Epithelial cell of umbilical artery (primary cell): Measurements from ENCODE around the gene THNSL1. TPM values are rescaled to one million over a fixed set of nuclear protein-coding genes. Genes with fewer than 3 reads are reported as not detected.

ENCODE experiments used
- total RNA-seq: library from RNA; depleted of rRNA; stranded (reverse); fragments of >200 nt; gene quantifications from 2 replicates; pipeline ENCODE4 v1.2.3, GENCODE V29; 2014

Gene THNSL1, protein sequence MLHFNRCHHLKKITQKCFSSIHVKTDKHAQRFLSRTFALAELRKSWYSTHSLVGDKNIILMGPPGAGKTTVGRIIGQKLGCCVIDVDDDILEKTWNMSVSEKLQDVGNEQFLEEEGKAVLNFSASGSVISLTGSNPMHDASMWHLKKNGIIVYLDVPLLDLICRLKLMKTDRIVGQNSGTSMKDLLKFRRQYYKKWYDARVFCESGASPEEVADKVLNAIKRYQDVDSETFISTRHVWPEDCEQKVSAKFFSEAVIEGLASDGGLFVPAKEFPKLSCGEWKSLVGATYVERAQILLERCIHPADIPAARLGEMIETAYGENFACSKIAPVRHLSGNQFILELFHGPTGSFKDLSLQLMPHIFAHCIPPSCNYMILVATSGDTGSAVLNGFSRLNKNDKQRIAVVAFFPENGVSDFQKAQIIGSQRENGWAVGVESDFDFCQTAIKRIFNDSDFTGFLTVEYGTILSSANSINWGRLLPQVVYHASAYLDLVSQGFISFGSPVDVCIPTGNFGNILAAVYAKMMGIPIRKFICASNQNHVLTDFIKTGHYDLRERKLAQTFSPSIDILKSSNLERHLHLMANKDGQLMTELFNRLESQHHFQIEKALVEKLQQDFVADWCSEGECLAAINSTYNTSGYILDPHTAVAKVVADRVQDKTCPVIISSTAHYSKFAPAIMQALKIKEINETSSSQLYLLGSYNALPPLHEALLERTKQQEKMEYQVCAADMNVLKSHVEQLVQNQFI
- 2.3 and 3.3 TPM in 2 replicates for total RNA-seq

DNA sequence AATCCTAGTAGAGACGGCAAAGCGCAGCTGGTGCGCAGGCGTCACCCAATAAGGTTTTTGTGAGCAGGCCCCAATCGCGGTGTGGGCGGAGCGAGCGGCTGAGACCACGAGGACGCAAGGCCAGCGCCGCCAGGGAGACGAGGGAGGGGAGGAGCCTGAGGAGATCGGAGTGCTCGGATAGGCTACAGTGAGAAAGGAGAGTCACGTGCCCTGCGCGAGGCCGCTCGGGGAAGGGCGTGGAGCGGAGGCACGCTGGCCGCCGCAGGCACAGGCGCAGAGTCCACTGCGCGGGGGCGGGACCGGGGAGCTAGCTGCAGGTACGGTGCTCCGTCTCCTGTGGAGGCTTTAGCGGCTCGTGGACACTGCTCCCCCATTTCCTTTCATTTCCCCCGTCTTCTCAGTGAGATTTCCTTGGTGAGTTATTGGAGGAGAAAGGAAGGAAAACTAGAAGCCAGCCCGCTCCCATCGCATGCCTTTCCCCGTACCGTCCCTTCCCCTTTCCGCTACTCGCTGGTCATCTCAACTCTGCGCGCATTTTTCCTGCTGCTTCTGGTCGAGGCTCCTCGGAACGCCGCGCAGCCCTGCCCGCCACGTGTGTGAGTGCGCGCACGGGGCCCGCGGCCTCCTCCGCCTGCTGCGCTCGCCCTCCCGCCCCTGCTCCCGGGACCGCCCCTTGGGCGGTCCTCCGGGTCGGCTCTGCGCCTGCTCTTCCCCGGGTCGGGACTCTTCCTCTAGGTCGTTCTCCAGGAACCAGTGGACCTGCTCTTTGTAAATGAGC lies at the start of gene THNSL1:
THNSL1 (plus strand) TSS at position 237 of the 778 bp plus-strand sequence. CDS start 6,612 bp downstream, outside the sequence.

DNA sequence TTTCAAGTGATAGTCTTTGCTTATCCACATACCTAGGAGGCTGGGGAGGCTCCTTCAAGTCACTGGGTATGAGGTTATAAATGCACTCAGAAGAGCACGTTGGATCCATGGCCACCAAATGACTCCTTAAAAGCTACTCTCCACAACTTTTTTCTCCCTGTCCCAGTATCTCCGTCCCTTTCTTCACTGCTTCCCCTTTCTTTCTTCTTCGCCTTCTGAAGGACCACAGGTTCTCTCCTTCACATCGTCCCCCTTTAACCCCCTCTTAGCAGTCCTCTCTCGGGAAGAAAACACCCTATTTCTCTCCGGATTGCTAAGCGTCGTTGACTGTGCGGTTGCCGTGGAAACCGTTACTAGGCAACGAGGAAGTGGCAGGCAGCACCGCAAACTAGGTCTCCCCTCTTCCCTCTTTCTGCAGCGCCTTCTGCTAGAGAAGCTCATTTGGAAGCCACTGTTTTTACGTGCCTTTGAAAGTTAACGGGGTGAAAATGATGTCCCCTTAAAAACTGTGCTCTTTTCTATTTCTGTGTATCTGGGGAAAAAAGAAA lies 510 bp upstream of the THNSL1 start, which contains the start of gene ENKUR:
ENKUR (minus strand) TSS at position 331 of the 548 bp plus-strand sequence; CDS start at position 109, 222 bp downstream.

Other genes starting within 250 kb of the THNSL1 start
- gene PRTFDC1, start 64.0 kb upstream of the THNSL1 start, total RNA-seq, result 15.9 and 19.9 TPM in 2 replicates
- not detected in 2 replicates for gene ENKUR, start 454 bp upstream of the THNSL1 start, total RNA-seq
- gene GPR158, start 158.4 kb downstream of the THNSL1 start, total RNA-seq, result under 0.01 TPM in 1 of 2 replicates, not detected in the other